H9 (cell line): ENCODE data around the gene TPPP3. TPM values are rescaled to one million over a fixed set of nuclear protein-coding genes. Genes with fewer than 3 reads are reported as not detected.

Experiments
- DNase-seq: peaks from one replicate; pipeline ENCODE4 v3.0.0-alpha.2; 2017
- H2AFZ ChIP-seq: one replicate; pipeline ENCODE4 v1.6.1; 2013; ENCODE audit warnings: mild to moderate bottlenecking, low read length, control low read depth, moderate library complexity
- H2AK5ac ChIP-seq: 2 replicates; pipeline ENCODE4 v1.6.1; 2013; ENCODE audit warnings: low read length, control low read depth, mixed read lengths; ENCODE audit not compliant: insufficient read length
- H2BK120ac ChIP-seq: one replicate; pipeline ENCODE4 v1.6.1; 2013; ENCODE audit warnings: low read depth, mild to moderate bottlenecking, low read length, control low read depth, inconsistent platforms; ENCODE audit not compliant: poor library complexity, severe bottlenecking
- H2BK12ac ChIP-seq: 2 replicates; pipeline ENCODE4 v1.6.1; 2013; ENCODE audit warnings: low read length, control low read depth, mixed read lengths, low read depth; ENCODE audit not compliant: insufficient read length
- H2BK15ac ChIP-seq: 2 replicates; pipeline ENCODE4 v1.6.1; 2013; ENCODE audit warnings: low read depth, low read length, control low read depth
- H2BK20ac ChIP-seq: one replicate; pipeline ENCODE4 v1.6.1; 2013; ENCODE audit warnings: low read depth, mild to moderate bottlenecking, low read length, control low read depth, inconsistent platforms; ENCODE audit not compliant: poor library complexity, severe bottlenecking
- H2BK5ac ChIP-seq: 2 replicates; pipeline ENCODE4 v1.6.1; 2013; ENCODE audit warnings: low read length, control low read depth, mixed read lengths; ENCODE audit not compliant: insufficient read length
- H3K14ac ChIP-seq: 2 replicates; pipeline ENCODE4 v1.6.1; 2013; ENCODE audit warnings: low read length, control low read depth; ENCODE audit not compliant: insufficient read depth
- H3K18ac ChIP-seq: 2 replicates; pipeline ENCODE4 v1.6.1; 2013; ENCODE audit warnings: low read depth, mild to moderate bottlenecking, mixed read lengths, low read length, control low read depth; ENCODE audit not compliant: insufficient read length
- H3K23ac ChIP-seq: 2 replicates; pipeline ENCODE4 v1.6.1; 2013; ENCODE audit warnings: low read length, control low read depth, mixed read lengths, low read depth; ENCODE audit not compliant: insufficient read length
- H3K23me2 ChIP-seq: 2 replicates; pipeline ENCODE4 v1.6.1; 2013; ENCODE audit warnings: low read depth, mild to moderate bottlenecking, mixed read lengths, low read length, control low read depth; ENCODE audit not compliant: insufficient read length, poor library complexity, severe bottlenecking
- H3K27ac ChIP-seq: 2 replicates; pipeline ENCODE4 v1.5.1; 2013; ENCODE audit warnings: low read length, control low read depth, mixed read lengths, low read depth; ENCODE audit not compliant: insufficient read length
- H3K27me3 ChIP-seq: 2 replicates; pipeline ENCODE4 v1.6.1; 2013; ENCODE audit warnings: low read length, control low read depth, inconsistent platforms; ENCODE audit not compliant: insufficient read depth
- H3K4ac ChIP-seq: 2 replicates; pipeline ENCODE4 v1.6.1; 2013; ENCODE audit warnings: low read depth, mild to moderate bottlenecking, control low read depth, inconsistent platforms, low read length, moderate library complexity
- H3K4me1 ChIP-seq: 2 replicates; pipeline ENCODE4 v1.6.1; 2013; ENCODE audit warnings: low read length, control low read depth, inconsistent platforms; ENCODE audit not compliant: insufficient read depth
- H3K4me2 ChIP-seq: 2 replicates; pipeline ENCODE4 v1.6.1; 2013; ENCODE audit warnings: low read length, control low read depth, mixed read lengths; ENCODE audit not compliant: insufficient read length, insufficient read depth
- H3K56ac ChIP-seq: 2 replicates; pipeline ENCODE4 v1.6.1; 2013; ENCODE audit warnings: low read depth, mild to moderate bottlenecking, mixed read lengths, low read length, control low read depth; ENCODE audit not compliant: insufficient read length
- H3K79me1 ChIP-seq: 2 replicates; pipeline ENCODE4 v1.6.1; 2013; ENCODE audit warnings: low read depth, mild to moderate bottlenecking, moderate library complexity, low read length, control low read depth, inconsistent platforms; ENCODE audit not compliant: insufficient read depth, poor library complexity, severe bottlenecking
- H3K79me2 ChIP-seq: 2 replicates; pipeline ENCODE4 v1.6.1; 2013; ENCODE audit warnings: low read length, control low read depth, inconsistent platforms; ENCODE audit not compliant: insufficient read depth
- H3K9ac ChIP-seq: 2 replicates; pipeline ENCODE4 v1.6.1; 2013; ENCODE audit warnings: low read length, control low read depth, mixed read lengths; ENCODE audit not compliant: insufficient read length; ENCODE audit errors: extremely low read depth
- H3K9me3 ChIP-seq: one replicate; pipeline ENCODE4 v1.6.1; 2013; ENCODE audit warnings: low read depth, low read length, inconsistent platforms; ENCODE audit not compliant: control insufficient read depth
- H3T11ph ChIP-seq: one replicate; pipeline ENCODE4 v1.6.1; 2013; ENCODE audit warnings: mild to moderate bottlenecking, low read length, control low read depth, inconsistent platforms
- H4K20me1 ChIP-seq: one replicate; pipeline ENCODE4 v1.6.1; 2013; ENCODE audit not compliant: control insufficient read depth, insufficient read length, insufficient read depth
- H4K5ac ChIP-seq: 2 replicates; pipeline ENCODE4 v1.6.1; 2013; ENCODE audit warnings: low read depth, mild to moderate bottlenecking, mixed read lengths, low read length, control low read depth; ENCODE audit not compliant: insufficient read length
- H4K8ac ChIP-seq: replicated peaks from 2 replicates; pipeline ENCODE4 v1.6.1; 2013; ENCODE audit warnings: low read length, control low read depth, mixed read lengths, low read depth; ENCODE audit not compliant: insufficient read length
- H4K91ac ChIP-seq: 2 replicates; pipeline ENCODE4 v1.6.1; 2013; ENCODE audit warnings: low read depth, mild to moderate bottlenecking, moderate library complexity, mixed read lengths, low read length, control low read depth; ENCODE audit not compliant: insufficient read length
- H3K27ac Mint-ChIP-seq, 3 experiments: 2 replicates in 2 of 3; 3 replicates in 1 of 3; pipeline ENCODE4 v1.8.0; 2020 to 2021; ENCODE audit warnings: mixed read lengths in 3 of 3, mild to moderate bottlenecking in 1 of 3, moderate library complexity in 1 of 3
- H3K27me3 Mint-ChIP-seq: 2 replicates; pipeline ENCODE4 v1.8.0; 2021; ENCODE audit warnings: low read depth, mild to moderate bottlenecking, moderate library complexity, mixed read lengths
- H3K36me3 Mint-ChIP-seq, 3 experiments: 2 replicates in 2 of 3; 3 replicates in 1 of 3; pipeline ENCODE4 v1.8.0; 2020 to 2021; ENCODE audit warnings: low read depth in 3 of 3, mixed read lengths in 3 of 3; ENCODE audit not compliant: insufficient read depth in 1 of 3
- H3K4me1 Mint-ChIP-seq, 2 experiments: 2 replicates each; pipeline ENCODE4 v1.8.0; 2020; ENCODE audit warnings: mixed read lengths in 2 of 2
- H3K4me3 Mint-ChIP-seq, 2 experiments: 2 replicates in 1 of 2; 3 replicates in 1 of 2; pipeline ENCODE4 v1.8.0; 2020 to 2021; ENCODE audit warnings: mild to moderate bottlenecking in 2 of 2, mixed read lengths in 2 of 2, moderate library complexity in 1 of 2
- H3K9me3 Mint-ChIP-seq, 2 experiments: 2 replicates in 1 of 2; 3 replicates in 1 of 2; pipeline ENCODE4 v1.8.0; 2020; ENCODE audit warnings: mild to moderate bottlenecking in 2 of 2, mixed read lengths in 2 of 2, moderate library complexity in 1 of 2
- WGBS: extraction: QIAGEN DNeasy Blood & Tissue Kit; methylation state at CpG from one replicate; pipeline ENCODE4 v1.1.7; 2013; ENCODE audit warnings: missing lambda C conversion rate, low lambda C conversion rate, mixed read lengths; ENCODE audit not compliant: insufficient read length; ENCODE audit errors: extremely low coverage; 5-methylcytosine and 5-hydroxymethylcytosine counted together
- total RNA-seq: library from RNA; stranded (reverse); gene quantifications from 2 replicates; pipeline ENCODE4 v1.2.1, GENCODE V29; 2021
- TF ChIP-seq, protein P1 (sequence below): fragments of 200-600 bp; sonication (generic); conservative IDR thresholded peaks from 3 replicates; pipeline ENCODE4 v1.8.0; 2021; ENCODE audit warnings: antibody characterized with exemption, mild to moderate bottlenecking

TPPP3 gene
- total RNA-seq, 1 experiment from 2014 or later: 0.79 TPM

GRCh38 chr16:67384778-67385510 is 8.4 kb downstream of the TPPP3 start:
- Histone ChIP-seq H3K4ac (no peak overlapping the region), H2BK5ac (no peak overlapping the region), H3K79me1 (no peaks in the 10 kb centered on the region), H2AFZ (no peak overlapping the region), H2BK20ac (no peak overlapping the region), H2AK5ac (no peak overlapping the region), H3K56ac (no peak overlapping the region), H2BK120ac (no peak overlapping the region), H3K14ac (no peak overlapping the region), H3K4me2 (no peak overlapping the region), H3T11ph (no peak overlapping the region), H3K9me3 (no peaks in the 10 kb centered on the region), H3K23me2 (no peaks in the 10 kb centered on the region), H3K18ac (no peak overlapping the region), H4K91ac (no peak overlapping the region), H3K4me1 (peaks cover 4% of the 10 kb centered on the region; the same call in 1 of the 2 replicates), H4K5ac (no peak overlapping the region), H3K27ac (no peak overlapping the region), H3K9ac (no peak overlapping the region), H3K79me2 (no peaks in the 10 kb centered on the region), H3K23ac (no peak overlapping the region), H4K8ac (no peak overlapping the region), H2BK15ac (no peak overlapping the region), H2BK12ac (no peak overlapping the region), H4K20me1 (no peaks in the 10 kb centered on the region), H3K27me3 (no peaks in the 10 kb centered on the region; the same call in 1 of the 2 replicates)
- Mint-ChIP-seq H3K9me3 (no peaks in the 10 kb centered on the region), H3K27ac (no peak overlapping the region), H3K4me1 (peaks cover 19 to 25% of the 10 kb centered on the region in 2 experiments), H3K36me3 (no peaks in the 10 kb centered on the region), H3K4me3 (no peak overlapping the region), H3K27me3 (peaks cover 43% of the 10 kb centered on the region)
- TF ChIP-seq, protein P1, sequence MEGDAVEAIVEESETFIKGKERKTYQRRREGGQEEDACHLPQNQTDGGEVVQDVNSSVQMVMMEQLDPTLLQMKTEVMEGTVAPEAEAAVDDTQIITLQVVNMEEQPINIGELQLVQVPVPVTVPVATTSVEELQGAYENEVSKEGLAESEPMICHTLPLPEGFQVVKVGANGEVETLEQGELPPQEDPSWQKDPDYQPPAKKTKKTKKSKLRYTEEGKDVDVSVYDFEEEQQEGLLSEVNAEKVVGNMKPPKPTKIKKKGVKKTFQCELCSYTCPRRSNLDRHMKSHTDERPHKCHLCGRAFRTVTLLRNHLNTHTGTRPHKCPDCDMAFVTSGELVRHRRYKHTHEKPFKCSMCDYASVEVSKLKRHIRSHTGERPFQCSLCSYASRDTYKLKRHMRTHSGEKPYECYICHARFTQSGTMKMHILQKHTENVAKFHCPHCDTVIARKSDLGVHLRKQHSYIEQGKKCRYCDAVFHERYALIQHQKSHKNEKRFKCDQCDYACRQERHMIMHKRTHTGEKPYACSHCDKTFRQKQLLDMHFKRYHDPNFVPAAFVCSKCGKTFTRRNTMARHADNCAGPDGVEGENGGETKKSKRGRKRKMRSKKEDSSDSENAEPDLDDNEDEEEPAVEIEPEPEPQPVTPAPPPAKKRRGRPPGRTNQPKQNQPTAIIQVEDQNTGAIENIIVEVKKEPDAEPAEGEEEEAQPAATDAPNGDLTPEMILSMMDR: no peak
- DNase-seq: no peak
- WGBS: no CpG with 5 or more reads among the region's 8 CpGs
